22Rv1 (cell line): ENCODE data around the gene OR8D2.
"Not testable (repeated sequence)": the region's sequence is repeated elsewhere in the genome, so short reads cannot be mapped to it uniquely, and the experiment has no call there.

Experiments used
- H3K27ac ChIP-seq: fragments of 450-650 bp; 2 replicates; pipeline ENCODE4 v1.5.1; 2017
- CTCF ChIP-seq: fragments of 450-650 bp; IDR thresholded peaks from 2 replicates; pipeline ENCODE4 v1.5.1; 2017; ENCODE audit warnings: mild to moderate bottlenecking
- ZFX ChIP-seq: fragments of 450-650 bp; IDR thresholded peaks from 2 replicates; pipeline ENCODE4 v1.6.1; 2017; ENCODE audit warnings: antibody characterized with exemption, borderline replicate concordance

OR8D2 gene

GRCh38 chr11:124294687-124295086 is 25.3 kb downstream of the OR8D2 start:
- TF ChIP-seq ZFX = no peak
- no peak for TF ChIP-seq CTCF

GRCh38 chr11:124285610-124286344 is 34.2 kb downstream of the OR8D2 start:
- H3K27ac ChIP-seq = no peak overlapping the region
- TF ChIP-seq CTCF = no peak
- no peak for TF ChIP-seq ZFX

More at GRCh38 chr11:124294687-124295086, 25.3 kb downstream of the OR8D2 start:
- H3K27ac ChIP-seq = no peak overlapping the region

GRCh38 chr11:124278261-124278660 is 41.7 kb downstream of the OR8D2 start:
- no peak overlapping the region for H3K27ac ChIP-seq
- TF ChIP-seq ZFX = no peak
- no peak for TF ChIP-seq CTCF

GRCh38 chr11:124277804-124278203 is 42.2 kb downstream of the OR8D2 start:
- no peak overlapping the region for H3K27ac ChIP-seq
- TF ChIP-seq ZFX = no peak
- TF ChIP-seq CTCF = 0 out of 2 replicates have a peak, but pooled peaks have one; percentile 3

- TF ChIP-seq CTCF (no peak), ZFX (no peak)
- no peak overlapping the region for H3K27ac ChIP-seq
Measured at GRCh38 chr11:124277207-124277606, 42.8 kb downstream of the OR8D2 start.

GRCh38 chr11:124276081-124276480 is 43.9 kb downstream of the OR8D2 start:
- TF ChIP-seq CTCF (no peak), ZFX (no peak)
- H3K27ac ChIP-seq = no peak overlapping the region

- no peak for TF ChIP-seq ZFX
- TF ChIP-seq CTCF = no peak
- no peak overlapping the region for H3K27ac ChIP-seq
Measured at GRCh38 chr11:124274000-124274399, 46.0 kb downstream of the OR8D2 start.

- H3K27ac ChIP-seq = not testable (repeated sequence)
Measured at GRCh38 chr11:124270886-124271285, 49.1 kb downstream of the OR8D2 start.
